GM19468 (cell line): ENCODE data around the gene PCDHB13.

Experiments
- ATAC-seq: cut with Tn5 transposase; IDR thresholded peaks from one replicate; pipeline ENCODE4 v1.9.1; 2021; ENCODE audit warnings: mild to moderate bottlenecking, moderate library complexity, moderate number of reproducible peaks; ENCODE audit not compliant: unreplicated experiment; ENCODE audit errors: extremely low read depth

The PCDHB13 gene

GRCh38 chr5:141258948-141259347, 45.2 kb downstream of the PCDHB13 start:
- no peak for ATAC-seq

GRCh38 chr5:141260458-141261237, 46.9 kb downstream of the PCDHB13 start:
- no peak for ATAC-seq

- ATAC-seq: no peak
These were observed 47.5 kb downstream of the PCDHB13 start for GRCh38 chr5:141261238-141261546.
